Middle frontal gyrus (tissue), 1 donor: Measurements from ENCODE around the gene RPN2.

Experiments used
- DNase-seq: peaks from one replicate; pipeline ENCODE4 v3.0.0-alpha.2; 2015; ENCODE audit warnings: low spot score; ENCODE audit errors: extremely low spot score

Gene RPN2

DNA sequence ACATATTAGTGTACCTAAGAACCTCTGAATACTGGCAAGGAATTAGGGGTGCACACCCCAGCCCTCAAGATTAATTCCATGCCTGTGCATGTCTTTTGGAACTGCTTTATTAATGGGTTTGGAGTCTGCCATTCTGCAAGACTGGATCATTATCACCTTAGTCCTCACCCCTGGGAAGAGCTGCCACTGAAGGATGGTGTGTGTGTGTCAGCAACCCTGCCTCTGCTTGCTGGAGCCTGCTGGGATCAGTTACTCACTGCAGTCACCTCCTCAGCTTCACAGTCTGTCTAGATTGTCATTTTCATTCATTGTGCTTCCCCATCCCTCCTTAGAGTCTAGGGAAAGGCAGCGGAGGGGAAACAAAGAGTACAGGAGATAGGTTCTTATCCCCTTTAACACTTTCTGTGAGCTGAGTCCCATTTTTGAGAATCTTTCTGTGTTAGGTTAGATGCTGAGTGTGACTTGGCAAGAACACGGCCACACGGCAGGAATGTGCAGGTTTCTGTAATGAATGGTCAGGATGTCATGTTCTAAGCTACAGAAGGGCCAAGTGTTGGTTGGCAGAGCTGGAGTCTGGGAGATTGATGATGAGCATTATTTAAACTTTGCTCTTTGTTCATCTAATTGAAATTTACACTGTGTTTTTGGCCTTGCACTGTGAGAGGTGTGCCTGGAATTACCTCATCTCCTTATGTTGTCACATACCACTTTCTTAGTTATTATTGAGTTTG is 61.4 kb downstream of the RPN2 start:
- no peak for DNase-seq

GRCh38 chr20:37242503-37242902 is 63.4 kb downstream of the RPN2 start:
- DNase-seq, result no peak

DNA sequence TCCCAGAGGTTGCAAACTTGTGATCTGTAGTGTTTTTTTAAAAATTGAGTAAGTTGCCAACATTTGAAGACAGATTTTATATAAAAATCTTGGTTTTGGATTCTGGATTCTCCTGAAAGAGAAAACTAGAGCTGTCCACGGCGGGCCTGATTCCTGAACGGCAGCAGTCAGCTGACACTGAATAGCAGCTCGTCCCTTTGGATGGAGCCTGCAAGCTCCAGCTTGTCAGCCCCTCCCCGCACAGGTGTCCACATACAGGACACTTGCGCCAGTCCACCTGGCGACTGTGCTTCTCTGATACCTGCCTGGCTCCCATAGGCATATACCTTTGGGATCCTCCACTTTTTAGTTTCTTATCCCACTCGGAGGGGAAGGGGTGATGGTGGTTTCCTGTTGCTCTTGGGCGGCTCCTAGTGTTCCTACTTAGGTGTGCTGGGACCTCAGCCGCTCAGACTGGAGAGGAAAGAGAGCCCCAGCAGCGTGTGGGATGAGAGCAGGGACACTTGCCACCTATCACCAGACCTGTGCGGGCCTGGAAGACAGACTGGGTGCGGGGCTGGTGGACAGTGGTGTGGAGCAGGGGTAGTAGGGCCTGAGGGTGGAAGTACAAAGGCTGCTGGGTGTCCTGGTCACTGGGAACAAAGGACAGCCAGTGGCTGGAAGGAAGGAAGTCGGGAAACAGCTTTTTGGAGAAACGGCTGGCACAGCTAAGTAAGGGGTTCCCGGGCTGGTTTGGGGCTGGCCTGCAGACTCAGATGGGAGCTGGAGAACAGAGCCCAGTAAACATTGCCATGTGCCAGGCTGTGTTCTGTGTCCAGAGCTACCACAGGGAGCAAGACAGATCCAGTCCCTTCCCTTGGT is 64.2 kb downstream of the RPN2 start:
- no peak for DNase-seq

DNA sequence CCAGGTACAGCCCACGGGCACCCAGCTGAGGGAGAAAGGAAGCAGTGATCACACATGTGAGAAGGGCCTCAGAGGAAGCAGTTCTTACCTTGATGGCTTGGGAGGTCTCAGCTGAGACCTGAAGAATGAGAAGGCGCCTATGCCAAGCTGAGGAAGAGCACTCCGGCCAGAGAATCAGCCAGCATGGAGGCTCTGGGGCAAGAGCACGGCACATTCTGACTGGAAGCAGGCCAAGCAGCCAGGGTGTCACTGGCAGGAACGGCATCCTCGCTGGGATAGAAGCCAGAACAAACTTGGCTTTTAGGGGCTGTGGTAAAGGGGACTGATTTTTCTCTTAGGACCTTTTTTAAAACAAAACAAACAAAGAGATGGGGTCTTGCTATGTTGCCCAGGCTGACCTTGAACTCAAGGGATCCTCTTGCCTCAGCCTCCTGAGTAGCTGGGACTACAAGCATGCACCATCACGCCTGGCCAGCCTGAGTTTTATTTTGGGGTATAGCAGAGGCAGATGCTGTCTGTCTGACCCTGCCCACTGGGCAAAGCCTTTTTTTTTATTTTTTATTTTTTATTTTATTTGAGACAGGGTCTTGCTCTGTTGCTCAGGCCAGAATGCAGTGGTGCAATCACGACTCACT is 64.9 kb downstream of the RPN2 start:
- no peak for DNase-seq

- DNase-seq, result no peak
Measured at GRCh38 chr20:37244572-37244957, 65.4 kb downstream of the RPN2 start.

DNA sequence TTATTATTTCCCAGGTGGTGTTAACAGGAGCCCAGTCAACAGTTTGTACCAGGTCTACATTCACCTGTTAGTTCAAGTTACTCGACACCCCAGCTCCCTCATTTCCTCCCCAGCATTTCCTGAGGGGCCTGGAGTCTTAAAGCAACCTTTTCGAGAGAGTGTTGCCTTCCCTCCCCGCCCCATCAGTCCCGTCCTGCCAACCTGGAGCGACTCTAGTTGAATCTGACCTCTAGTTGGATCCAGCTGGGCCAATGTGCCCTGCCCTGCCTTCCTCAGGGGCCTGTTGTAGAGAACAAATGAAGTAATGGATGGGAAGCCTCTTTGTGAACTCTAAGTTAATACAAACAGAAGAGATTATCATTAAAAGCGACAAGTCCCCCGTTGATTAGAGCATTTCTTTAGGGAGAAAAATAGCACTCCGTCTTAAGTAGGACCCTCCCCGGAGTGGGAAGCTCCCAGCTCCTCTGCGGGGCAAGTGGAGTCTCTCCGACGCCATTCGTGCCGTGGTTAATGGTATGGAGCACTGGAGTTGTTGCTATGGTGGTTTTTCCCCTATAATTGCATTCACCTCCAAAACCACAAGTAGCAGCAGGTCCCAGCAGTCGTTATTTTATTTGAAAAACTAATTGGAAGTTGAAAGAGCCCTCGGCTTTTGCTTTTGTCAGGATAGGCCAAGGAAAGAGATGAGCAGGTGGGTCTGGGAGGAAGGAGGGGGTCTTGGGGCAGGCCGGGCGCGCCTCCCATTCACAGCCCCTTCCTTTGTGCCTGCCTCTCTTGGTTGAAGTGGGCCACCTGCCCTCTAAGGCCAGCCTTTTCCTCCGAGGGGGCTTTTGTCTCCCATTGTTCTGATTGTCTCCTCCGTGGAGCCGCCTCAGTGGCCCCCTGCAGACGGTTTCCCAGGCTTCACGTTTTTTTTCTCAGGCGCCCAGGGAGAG is 66.4 kb downstream of the RPN2 start:
- DNase-seq, result no peak

DNA sequence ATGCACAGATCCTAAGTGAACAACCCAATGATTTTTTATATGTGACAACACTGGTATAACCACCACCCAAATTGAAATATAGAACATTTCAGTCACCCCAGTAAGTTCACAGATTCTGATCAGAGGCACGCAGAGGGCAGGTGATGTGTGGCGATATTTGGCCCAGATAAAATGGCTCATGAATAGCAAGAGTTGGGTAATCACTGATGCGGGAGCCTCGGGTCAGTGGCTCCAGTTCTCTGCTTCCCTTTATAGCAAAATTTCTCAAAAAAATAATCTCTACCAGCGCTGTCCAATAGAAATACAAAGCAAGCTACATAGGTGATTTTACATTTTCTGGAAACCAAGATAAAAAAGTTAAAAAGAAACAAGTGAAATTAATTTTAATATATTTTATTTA is 67.6 kb downstream of the RPN2 start:
- no peak for DNase-seq

- no peak for DNase-seq
Measured at GRCh38 chr20:37247547-37247946, 68.4 kb downstream of the RPN2 start.

DNA sequence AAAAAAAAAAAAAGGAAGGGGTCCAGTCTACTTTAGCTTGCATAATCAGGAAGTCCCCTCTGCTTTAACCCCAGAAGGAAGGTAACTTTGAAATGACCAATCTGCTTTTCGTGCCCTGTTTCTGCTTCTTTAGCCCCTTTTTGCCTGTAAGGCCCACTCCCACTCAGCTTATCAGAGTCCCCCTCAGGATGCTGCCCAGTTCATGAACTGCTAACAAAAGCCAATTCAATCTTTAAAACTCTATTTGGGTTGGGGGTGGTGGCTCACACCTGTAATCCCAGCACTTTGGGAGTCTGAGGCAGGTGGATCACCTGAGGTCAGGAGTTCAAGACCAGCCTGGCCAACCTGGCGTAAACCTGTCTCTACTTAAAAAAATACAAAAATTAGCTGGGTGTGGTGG is 70.2 kb downstream of the RPN2 start:
- DNase-seq, result no peak

GRCh38 chr20:37251825-37252477 is 72.8 kb downstream of the RPN2 start:
- no peak for DNase-seq

DNA sequence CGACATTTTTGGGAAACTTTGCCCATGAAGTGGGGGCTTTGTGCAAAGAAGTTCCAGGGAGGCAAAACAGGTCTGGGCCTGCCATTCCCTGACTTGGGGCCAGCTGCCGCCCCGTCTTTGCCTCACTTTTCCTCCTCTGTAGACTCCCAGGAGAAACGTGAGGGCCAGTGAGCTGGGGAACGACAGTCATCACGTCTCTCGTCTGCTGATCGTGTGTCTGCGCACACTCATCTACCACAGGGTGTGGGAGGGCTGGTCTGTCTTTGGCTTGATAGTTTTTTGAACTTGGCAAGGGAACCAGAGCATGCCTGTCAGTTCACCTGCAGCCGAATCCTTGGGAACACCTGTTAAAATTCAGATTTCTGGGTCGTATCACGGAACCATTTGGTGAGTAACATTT is 74.0 kb downstream of the RPN2 start:
- no peak for DNase-seq

DNA sequence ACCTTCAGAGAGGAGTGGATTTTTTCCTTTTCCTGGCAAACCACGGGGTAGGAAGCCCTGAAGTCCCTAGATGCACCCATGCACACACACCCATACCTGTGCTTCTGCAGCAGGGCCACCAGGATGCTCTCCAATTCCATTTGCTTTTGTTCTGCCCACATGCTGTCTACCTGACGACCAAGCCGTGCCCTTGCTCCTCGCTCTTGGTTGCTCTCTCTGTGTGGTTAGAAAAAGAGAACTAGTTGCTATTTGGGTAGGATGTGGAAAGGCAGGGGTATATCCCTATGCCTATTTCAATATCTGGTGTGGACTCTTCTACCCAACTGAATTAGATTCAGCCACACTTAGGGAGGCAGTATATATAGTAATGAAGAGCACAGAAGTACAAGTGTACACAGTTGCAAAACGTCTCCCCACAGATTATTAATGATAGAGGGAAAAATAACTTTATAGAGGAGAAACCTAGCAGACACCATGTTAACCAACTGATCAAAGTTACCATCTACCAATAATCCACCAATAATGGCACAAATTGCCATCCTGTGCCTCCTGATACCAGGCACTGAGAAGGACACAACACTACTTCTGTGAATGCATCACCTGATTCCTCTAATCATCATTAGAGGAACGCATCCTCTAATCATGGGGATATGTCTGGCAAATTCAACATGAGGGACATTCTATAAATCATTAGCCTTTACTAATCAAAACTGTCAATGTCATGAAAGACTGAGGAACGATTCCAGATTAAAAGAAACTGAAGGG is 75.2 kb downstream of the RPN2 start:
- DNase-seq, result no peak

DNA sequence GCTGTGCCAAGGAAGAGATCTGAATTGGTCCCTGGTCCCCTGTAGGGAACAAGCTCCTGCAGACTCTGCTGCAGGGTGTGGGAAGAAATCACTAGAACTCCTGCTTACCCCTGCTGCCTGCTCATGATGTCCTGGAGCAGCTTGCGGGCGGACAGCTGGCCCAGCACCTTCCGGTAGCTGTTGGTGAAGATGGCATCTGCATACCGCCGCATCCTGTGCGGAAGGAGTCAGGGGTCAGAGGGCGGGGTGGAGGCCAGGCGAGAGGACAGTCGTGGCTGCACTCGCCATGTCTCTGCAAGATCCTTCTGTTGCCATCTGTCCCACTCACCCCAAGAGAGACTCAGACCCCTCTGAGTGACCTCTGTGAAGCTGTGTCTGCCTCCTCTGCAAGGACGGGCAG is 77.2 kb downstream of the RPN2 start:
- DNase-seq, result no peak

DNA sequence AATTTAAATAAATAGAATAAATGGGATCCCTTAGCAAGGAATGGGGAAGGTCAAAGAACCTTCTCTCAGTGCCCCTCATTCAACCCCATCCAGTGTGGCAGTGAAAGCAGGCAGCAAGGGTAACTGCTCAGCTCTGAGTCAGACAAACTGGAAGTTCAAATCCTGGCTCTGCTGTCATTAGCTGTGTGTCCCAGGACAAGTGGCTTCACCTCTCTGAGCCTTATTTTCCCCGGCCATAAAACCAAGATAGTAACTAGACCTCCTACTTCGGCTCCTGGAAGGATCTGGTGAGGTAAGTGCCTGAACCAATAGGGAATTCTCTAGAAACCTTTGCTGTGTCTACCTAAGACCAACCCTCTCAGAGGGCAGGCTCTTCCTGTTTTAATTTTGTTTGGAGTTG is 78.4 kb downstream of the RPN2 start:
- DNase-seq, result no peak

GRCh38 chr20:37257988-37258387 is 78.9 kb downstream of the RPN2 start:
- no peak for DNase-seq

- no peak for DNase-seq
Measured at GRCh38 chr20:37259031-37259430, 79.9 kb downstream of the RPN2 start.

DNA sequence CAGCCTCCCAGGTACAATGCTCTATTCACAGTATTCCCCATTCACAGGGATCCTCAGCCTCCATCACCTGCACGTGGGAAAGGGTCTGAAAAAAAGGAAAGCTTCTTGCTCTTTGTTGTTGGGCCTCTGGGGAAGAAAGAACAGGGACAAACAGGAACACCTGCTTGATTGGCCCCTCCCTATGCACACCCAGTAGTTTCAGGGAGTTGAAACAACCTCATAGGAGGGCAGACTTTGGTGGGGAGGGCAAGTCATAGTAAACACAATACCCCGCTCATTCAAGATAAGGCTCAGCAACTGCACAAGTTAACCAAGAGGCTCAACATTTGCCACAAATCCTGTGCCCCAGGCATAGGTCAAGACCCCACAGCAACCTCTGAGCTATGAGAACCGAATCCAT is 80.7 kb downstream of the RPN2 start:
- no peak for DNase-seq

DNA sequence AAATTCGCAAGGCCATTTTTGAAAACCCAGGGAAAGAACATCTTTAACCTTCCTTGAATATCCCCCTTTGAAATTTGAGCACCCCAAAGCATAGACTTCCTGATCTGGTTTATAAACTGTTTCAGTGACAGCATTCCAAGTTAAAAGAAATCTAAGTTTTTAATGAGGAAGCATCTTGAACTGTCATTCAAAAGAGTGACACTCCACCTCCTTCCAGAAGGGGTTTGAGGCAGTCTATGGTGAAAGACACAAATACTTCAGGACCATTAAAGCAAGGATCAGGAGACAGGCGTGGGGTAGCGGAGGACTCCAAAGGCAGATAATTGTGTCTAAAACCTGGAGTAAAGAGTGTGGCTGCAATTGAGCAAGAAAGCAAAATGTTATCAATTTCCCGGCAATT is 81.8 kb downstream of the RPN2 start:
- no peak for DNase-seq

DNA sequence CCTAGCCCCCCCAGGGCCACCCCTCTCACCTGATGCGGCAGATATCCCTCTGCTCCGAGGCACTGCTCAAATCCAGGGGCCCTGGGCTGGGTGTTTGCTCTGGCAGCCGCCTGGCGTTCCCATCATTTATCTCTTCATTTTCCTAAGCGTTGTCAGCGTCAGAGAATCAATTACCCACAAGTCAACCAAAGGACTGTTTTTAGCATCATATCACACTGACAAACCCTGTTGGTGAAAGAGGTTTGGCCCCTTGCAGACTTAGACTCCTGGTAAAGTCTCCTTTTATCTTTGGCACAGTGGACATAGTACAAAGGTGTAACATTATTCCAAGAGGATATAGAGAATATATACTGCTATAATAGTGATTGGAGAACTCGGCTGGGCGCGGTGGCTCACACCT is 82.6 kb downstream of the RPN2 start, which contains the start of gene GHRH:
Gene GHRH, minus strand, starts transcription at position 101 of the 400 bp plus-strand sequence. CDS start 4,925 bp downstream, outside the sequence.
- no peak for DNase-seq

DNA sequence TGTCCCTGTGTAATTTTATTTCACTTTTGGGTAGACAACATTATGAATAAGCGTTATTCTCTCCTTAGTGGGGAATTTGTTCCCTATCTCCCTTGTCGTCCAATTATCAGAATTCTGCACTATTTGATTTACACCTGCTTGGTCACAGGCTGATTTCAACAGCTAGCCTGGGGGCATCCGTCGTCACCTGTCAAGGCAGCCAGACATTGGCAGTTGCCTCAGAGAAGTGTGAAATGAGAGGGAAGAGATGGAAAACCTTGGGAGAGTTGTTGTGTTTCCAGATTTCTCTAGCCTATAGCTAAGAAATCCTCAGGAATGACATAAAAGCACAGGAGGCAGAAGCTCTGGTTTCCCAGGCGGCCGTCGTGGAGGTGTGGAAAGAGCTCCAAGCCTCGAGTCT is 83.4 kb downstream of the RPN2 start:
- no peak for DNase-seq
